ENCODE results near the gene ATF7IP. TPM values are rescaled to one million over a fixed set of nuclear protein-coding genes. Genes with fewer than 3 reads are reported as not detected.

Gene ATF7IP
- total RNA-seq, 4 donors from 2014 or later, result 53.7 to 70.3 (median 56.3) TPM

GRCh38 chr12:14396071-14396470 is 30.6 kb downstream of the ATF7IP start:
- no peak for TF ChIP-seq CTCF (IDR thresholded peaks at IDR 0.05; ENCODE audit: low read depth)

- no peak for TF ChIP-seq CTCF (IDR thresholded peaks at IDR 0.05; ENCODE audit: low read depth)
These were observed 34.4 kb downstream of the ATF7IP start for GRCh38 chr12:14399871-14400270.

GRCh38 chr12:14400599-14400998 is 35.1 kb downstream of the ATF7IP start:
- TF ChIP-seq CTCF (IDR thresholded peaks at IDR 0.05; ENCODE audit: low read depth), result no peak

GRCh38 chr12:14402697-14403096 is 37.2 kb downstream of the ATF7IP start:
- TF ChIP-seq CTCF (IDR thresholded peaks at IDR 0.05; ENCODE audit: low read depth), result no peak

- no peak for TF ChIP-seq CTCF (IDR thresholded peaks at IDR 0.05; ENCODE audit: low read depth)
These were observed 37.8 kb downstream of the ATF7IP start for GRCh38 chr12:14403293-14403692.

- TF ChIP-seq CTCF (IDR thresholded peaks at IDR 0.05; ENCODE audit: low read depth), result no peak
These were observed 38.3 kb downstream of the ATF7IP start for GRCh38 chr12:14403711-14404196.

- no peak for TF ChIP-seq CTCF (IDR thresholded peaks at IDR 0.05; ENCODE audit: low read depth)
These were observed 42.7 kb downstream of the ATF7IP start for GRCh38 chr12:14408208-14408607.
